ENCODE data around the gene LRRC75A.

LRRC75A gene

GRCh38 chr17:16429083-16429482, 62.9 kb downstream of the LRRC75A start:
- Histone ChIP-seq H3K4me1 (peaks cover 10% of the 10 kb centered on the region), H4K20me1 (no peaks in the 10 kb centered on the region), H3K9me3 (no peaks in the 10 kb centered on the region), H3K27ac (no peak overlapping the region), H3K9ac (no peak overlapping the region), H3K4me2 (no peak overlapping the region), H3K27me3 (no peaks in the 10 kb centered on the region), H3K4me3 (no peak overlapping the region), H3K36me3 (peaks cover 45% of the 10 kb centered on the region)
- TF ChIP-seq Cebpa-rat (IDR thresholded peaks at IDR 0.05) = no peak

GRCh38 chr17:16428098-16428882, 63.7 kb downstream of the LRRC75A start:
- Histone ChIP-seq H3K9ac (no peak overlapping the region), H3K9me3 (no peaks in the 10 kb centered on the region), H3K36me3 (peaks cover 44% of the 10 kb centered on the region), H3K27me3 (no peaks in the 10 kb centered on the region), H4K20me1 (no peaks in the 10 kb centered on the region), H3K27ac (peak overlapping the region; percentile 10; the same call in 1 of the 2 replicates), H3K4me3 (no peak overlapping the region), H3K4me2 (peak overlapping the region; percentile 5; the same call in 1 of the 2 replicates), H3K4me1 (peaks cover 10% of the 10 kb centered on the region; the same call in 1 of the 2 replicates)
- TF ChIP-seq Cebpa-rat (IDR thresholded peaks at IDR 0.05) = no peak

- no peak for TF ChIP-seq Cebpa-rat (IDR thresholded peaks at IDR 0.05)
- Histone ChIP-seq H3K27ac (0 out of 2 replicates have a peak overlapping the region, but pooled peaks have one; percentile 11), H3K9ac (no peak overlapping the region), H3K4me3 (no peak overlapping the region), H3K36me3 (peaks cover 50% of the 10 kb centered on the region), H3K9me3 (no peaks in the 10 kb centered on the region), H3K27me3 (no peaks in the 10 kb centered on the region), H3K4me2 (no peak overlapping the region), H4K20me1 (no peaks in the 10 kb centered on the region), H3K4me1 (peaks cover 10% of the 10 kb centered on the region; the same call in 1 of the 2 replicates)
Observed at GRCh38 chr17:16427020-16427419, 65.0 kb downstream of the LRRC75A start.

- no peak overlapping the region for H3K9ac ChIP-seq
- no peaks in the 10 kb centered on the region for H3K27me3 ChIP-seq
- H3K27ac ChIP-seq = no peak overlapping the region
- H3K9me3 ChIP-seq = no peaks in the 10 kb centered on the region
- H3K4me3 ChIP-seq = no peak overlapping the region
- no peaks in the 10 kb centered on the region for H4K20me1 ChIP-seq
- H3K4me2 ChIP-seq = no peak overlapping the region
- no peak for TF ChIP-seq Cebpa-rat (IDR thresholded peaks at IDR 0.05)
- peaks cover 10% of the 10 kb centered on the region; the same call in 1 of the 2 replicates for H3K4me1 ChIP-seq
- peaks cover 50% of the 10 kb centered on the region for H3K36me3 ChIP-seq
Observed at GRCh38 chr17:16425698-16426659, 66.0 kb downstream of the LRRC75A start.

- no peaks in the 10 kb centered on the region for H3K9me3 ChIP-seq
- H3K4me3 ChIP-seq = no peak overlapping the region
- H3K27me3 ChIP-seq = no peaks in the 10 kb centered on the region
- peaks cover 5% of the 10 kb centered on the region for H4K20me1 ChIP-seq
- H3K4me1 ChIP-seq = peaks cover 16% of the 10 kb centered on the region
- H3K27ac ChIP-seq = no peak overlapping the region
- peaks cover 50% of the 10 kb centered on the region for H3K36me3 ChIP-seq
- no peak overlapping the region for H3K9ac ChIP-seq
- no peak for TF ChIP-seq Cebpa-rat (IDR thresholded peaks at IDR 0.05)
- H3K4me2 ChIP-seq = no peak overlapping the region
Observed at GRCh38 chr17:16425202-16425601, 66.8 kb downstream of the LRRC75A start.

- H3K4me2 ChIP-seq = no peak overlapping the region
Observed at GRCh38 chr17:16423226-16423872, 68.6 kb downstream of the LRRC75A start.

GRCh38 chr17:16422416-16422815, 69.6 kb downstream of the LRRC75A start:
- peaks cover 17% of the 10 kb centered on the region for H4K20me1 ChIP-seq
- H3K9ac ChIP-seq = no peak overlapping the region

More at GRCh38 chr17:16423226-16423872, 68.6 kb downstream of the LRRC75A start:
- H3K9me3 ChIP-seq = no peaks in the 10 kb centered on the region
- H3K27me3 ChIP-seq = no peaks in the 10 kb centered on the region
- no peak for TF ChIP-seq Cebpa-rat (IDR thresholded peaks at IDR 0.05)
- H3K9ac ChIP-seq = no peak overlapping the region
- peaks cover 27% of the 10 kb centered on the region for H3K4me1 ChIP-seq
- H4K20me1 ChIP-seq = peaks cover 17% of the 10 kb centered on the region
- H3K27ac ChIP-seq = no peak overlapping the region
- peaks cover 44% of the 10 kb centered on the region for H3K36me3 ChIP-seq
- no peak overlapping the region for H3K4me3 ChIP-seq

GRCh38 chr17:16419929-16420271, 72.1 kb downstream of the LRRC75A start:
- TF ChIP-seq Cebpa-rat (IDR thresholded peaks at IDR 0.05) = no peak
- no peaks in the 10 kb centered on the region for H3K9me3 ChIP-seq
- peak overlapping the region; percentile 64 for H3K27ac ChIP-seq
- peaks cover 56% of the 10 kb centered on the region for H3K4me1 ChIP-seq
- H3K36me3 ChIP-seq = peaks cover 26% of the 10 kb centered on the region
- H3K27me3 ChIP-seq = no peaks in the 10 kb centered on the region
- H3K4me2 ChIP-seq = peak overlapping the region; percentile 99
- no peak overlapping the region for H3K9ac ChIP-seq
- peak overlapping the region; percentile 17; the same call in 1 of the 2 replicates for H3K4me3 ChIP-seq
- H4K20me1 ChIP-seq = peaks cover 17% of the 10 kb centered on the region

More at GRCh38 chr17:16422416-16422815, 69.6 kb downstream of the LRRC75A start:
- Histone ChIP-seq H3K27me3 (no peaks in the 10 kb centered on the region), H3K4me2 (no peak overlapping the region), H3K4me1 (peaks cover 34% of the 10 kb centered on the region), H3K27ac (no peak overlapping the region), H3K9me3 (no peaks in the 10 kb centered on the region), H3K36me3 (peaks cover 49% of the 10 kb centered on the region), H3K4me3 (no peak overlapping the region)
- TF ChIP-seq Cebpa-rat (IDR thresholded peaks at IDR 0.05) = no peak
